ENCODE measurements around the gene EPHA8.

DNA sequence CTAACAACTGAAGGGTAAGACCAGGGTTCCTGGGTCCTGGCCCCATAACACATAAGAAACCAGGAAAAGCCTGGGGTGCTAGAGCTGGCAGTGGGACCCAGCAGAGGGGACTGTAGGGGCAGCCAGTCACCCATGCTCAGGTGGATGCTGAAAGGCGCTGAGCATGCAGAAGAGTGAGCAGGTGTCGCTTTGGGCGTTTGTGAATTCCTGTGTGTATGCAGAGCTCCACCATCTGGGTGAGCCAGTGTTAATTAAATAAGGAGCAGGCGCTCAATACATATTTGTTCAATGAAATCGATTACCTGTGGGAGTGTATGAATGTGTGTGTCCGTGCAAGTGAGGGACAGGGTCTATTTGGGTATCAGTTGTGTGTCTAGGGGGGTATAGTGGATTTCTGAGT is 73.6 kb downstream of the EPHA8 start:
- TF ChIP-seq, protein P1, sequence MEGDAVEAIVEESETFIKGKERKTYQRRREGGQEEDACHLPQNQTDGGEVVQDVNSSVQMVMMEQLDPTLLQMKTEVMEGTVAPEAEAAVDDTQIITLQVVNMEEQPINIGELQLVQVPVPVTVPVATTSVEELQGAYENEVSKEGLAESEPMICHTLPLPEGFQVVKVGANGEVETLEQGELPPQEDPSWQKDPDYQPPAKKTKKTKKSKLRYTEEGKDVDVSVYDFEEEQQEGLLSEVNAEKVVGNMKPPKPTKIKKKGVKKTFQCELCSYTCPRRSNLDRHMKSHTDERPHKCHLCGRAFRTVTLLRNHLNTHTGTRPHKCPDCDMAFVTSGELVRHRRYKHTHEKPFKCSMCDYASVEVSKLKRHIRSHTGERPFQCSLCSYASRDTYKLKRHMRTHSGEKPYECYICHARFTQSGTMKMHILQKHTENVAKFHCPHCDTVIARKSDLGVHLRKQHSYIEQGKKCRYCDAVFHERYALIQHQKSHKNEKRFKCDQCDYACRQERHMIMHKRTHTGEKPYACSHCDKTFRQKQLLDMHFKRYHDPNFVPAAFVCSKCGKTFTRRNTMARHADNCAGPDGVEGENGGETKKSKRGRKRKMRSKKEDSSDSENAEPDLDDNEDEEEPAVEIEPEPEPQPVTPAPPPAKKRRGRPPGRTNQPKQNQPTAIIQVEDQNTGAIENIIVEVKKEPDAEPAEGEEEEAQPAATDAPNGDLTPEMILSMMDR (conservative IDR thresholded peaks at IDR 0.05 in 1 of 2, IDR thresholded peaks at IDR 0.05 in 1 of 2; ENCODE audit: extremely low read depth in 1 of 2, insufficient read depth in 1 of 2, low read depth in 1 of 2, low read length in 2 of 2): no peak
- no peak for TF ChIP-seq EZH2 (IDR thresholded peaks at IDR 0.05; ENCODE audit: borderline replicate concordance, low read length)
